B cell (primary cell): ENCODE results near the gene RBBP6.

Source experiments
- CTCF ChIP-seq: fragments of 200-600 bp; IDR thresholded peaks from one replicate; pipeline ENCODE4 v1.8.0; 2022; ENCODE audit warnings: antibody characterized with exemption, mild to moderate bottlenecking
- EZH2 ChIP-seq: IDR thresholded peaks from 2 replicates; pipeline ENCODE4 v1.6.1; 2012; ENCODE audit warnings: borderline replicate concordance, low read depth, mild to moderate bottlenecking, moderate library complexity, low read length; ENCODE audit not compliant: insufficient read depth, poor library complexity, severe bottlenecking

- TF ChIP-seq CTCF (no peak), EZH2 (no peak)
Observed at GRCh38 chr16:24535827-24536226, 3.5 kb upstream of the RBBP6 start.
